Nephron (organoid): Measurements from ENCODE around the gene RBMXL3.

Experiments used
- H3K27ac Mint-ChIP-seq, 3 experiments: 2 replicates each; pipeline ENCODE4 v1.8.0; 2020; ENCODE audit warnings: mixed read lengths in 3 of 3, mild to moderate bottlenecking in 2 of 3, moderate library complexity in 1 of 3
- H3K27me3 Mint-ChIP-seq: 2 replicates; pipeline ENCODE4 v1.8.0; 2021; ENCODE audit warnings: low read depth, mild to moderate bottlenecking, moderate library complexity, mixed read lengths
- H3K36me3 Mint-ChIP-seq: 2 replicates; pipeline ENCODE4 v1.8.0; 2020; ENCODE audit warnings: low read depth, mixed read lengths
- H3K4me1 Mint-ChIP-seq: 2 replicates; pipeline ENCODE4 v1.8.0; 2020; ENCODE audit warnings: mixed read lengths
- H3K4me3 Mint-ChIP-seq, 3 experiments: 2 replicates each; pipeline ENCODE4 v1.8.0; 2020; ENCODE audit warnings: mild to moderate bottlenecking in 3 of 3, mixed read lengths in 3 of 3, moderate library complexity in 2 of 3
- H3K9me3 Mint-ChIP-seq: 2 replicates; pipeline ENCODE4 v1.8.0; 2020; ENCODE audit warnings: mixed read lengths
- CTCF ChIP-seq, 3 experiments: fragments of 200-600 bp; sonication (generic); IDR thresholded peaks; one replicate each; pipeline ENCODE4 v1.5.0; 2021; ENCODE audit warnings: antibody characterized with exemption in 3 of 3; ENCODE audit not compliant: unreplicated experiment in 3 of 3

RBMXL3 gene

GRCh38 chrX:115229337-115230003 is 40.3 kb downstream of the RBMXL3 start:
- H3K27me3 Mint-ChIP-seq, result no peaks in the 10 kb centered on the region
- H3K4me1 Mint-ChIP-seq, result peaks cover 42% of the 10 kb centered on the region
- H3K27ac Mint-ChIP-seq, result peak overlapping the region in 1 of 3 experiments; percentile 7
- peaks cover 3% of the 10 kb centered on the region for H3K36me3 Mint-ChIP-seq
- H3K9me3 Mint-ChIP-seq, result no peaks in the 10 kb centered on the region
- H3K4me3 Mint-ChIP-seq, result peak overlapping the region; percentile 12 to 71 (median 60)
- no peak for TF ChIP-seq CTCF (IDR thresholded peaks at IDR 0.05; ENCODE audit: unreplicated experiment in 3 of 3)

- no peak for TF ChIP-seq CTCF (IDR thresholded peaks at IDR 0.05; ENCODE audit: unreplicated experiment in 3 of 3)
- Mint-ChIP-seq H3K27ac (peak overlapping the region; percentile 85 to 96 (median 88)), H3K4me3 (peak overlapping the region; percentile 90 to 99 (median 91)), H3K36me3 (no peaks in the 10 kb centered on the region), H3K4me1 (peaks cover 60% of the 10 kb centered on the region), H3K9me3 (no peaks in the 10 kb centered on the region), H3K27me3 (no peaks in the 10 kb centered on the region)
These were observed 43.8 kb downstream of the RBMXL3 start for GRCh38 chrX:115232933-115233496.

- no peak for TF ChIP-seq CTCF (IDR thresholded peaks at IDR 0.05; ENCODE audit: unreplicated experiment in 3 of 3)
- Mint-ChIP-seq H3K27ac (peak within 1 kb of the TSS; percentile 88 to 96 (median 94)), H3K27me3 (no peaks in the 10 kb centered on the region), H3K4me3 (peak within 1 kb of the TSS; percentile 90 to 99 (median 91)), H3K36me3 (no peaks in the 10 kb centered on the region), H3K9me3 (no peaks in the 10 kb centered on the region), H3K4me1 (peaks cover 65% of the 10 kb centered on the region)
These were observed 44.6 kb downstream of the RBMXL3 start, which contains the start of gene LRCH2 for GRCh38 chrX:115233497-115234455. LRCH2 (minus strand) TSS chrX:115234096; CDS start chrX:115234041, 55 bp downstream.

- no peaks in the 10 kb centered on the region for H3K9me3 Mint-ChIP-seq
- H3K36me3 Mint-ChIP-seq, result no peaks in the 10 kb centered on the region
- H3K4me1 Mint-ChIP-seq, result peaks cover 64% of the 10 kb centered on the region
- no peak for TF ChIP-seq CTCF (IDR thresholded peaks at IDR 0.05; ENCODE audit: unreplicated experiment in 3 of 3)
- H3K27me3 Mint-ChIP-seq, result no peaks in the 10 kb centered on the region
- H3K4me3 Mint-ChIP-seq, result peak overlapping the region; percentile 90 to 99 (median 91)
- peak overlapping the region; percentile 88 to 96 (median 94) for H3K27ac Mint-ChIP-seq
These were observed 45.3 kb downstream of the RBMXL3 start for GRCh38 chrX:115234461-115234860.

GRCh38 chrX:115236560-115236959 is 47.4 kb downstream of the RBMXL3 start:
- TF ChIP-seq CTCF (IDR thresholded peaks at IDR 0.05; ENCODE audit: unreplicated experiment in 3 of 3), result no peak
- Mint-ChIP-seq H3K4me3 (peak overlapping the region in 1 of 3 experiments; percentile 18), H3K4me1 (peaks cover 44% of the 10 kb centered on the region), H3K9me3 (no peaks in the 10 kb centered on the region), H3K36me3 (no peaks in the 10 kb centered on the region), H3K27me3 (no peaks in the 10 kb centered on the region), H3K27ac (peak overlapping the region; percentile 64 to 90 (median 86))
